ENCODE data around the gene MEGF10.

Gene MEGF10

DNA sequence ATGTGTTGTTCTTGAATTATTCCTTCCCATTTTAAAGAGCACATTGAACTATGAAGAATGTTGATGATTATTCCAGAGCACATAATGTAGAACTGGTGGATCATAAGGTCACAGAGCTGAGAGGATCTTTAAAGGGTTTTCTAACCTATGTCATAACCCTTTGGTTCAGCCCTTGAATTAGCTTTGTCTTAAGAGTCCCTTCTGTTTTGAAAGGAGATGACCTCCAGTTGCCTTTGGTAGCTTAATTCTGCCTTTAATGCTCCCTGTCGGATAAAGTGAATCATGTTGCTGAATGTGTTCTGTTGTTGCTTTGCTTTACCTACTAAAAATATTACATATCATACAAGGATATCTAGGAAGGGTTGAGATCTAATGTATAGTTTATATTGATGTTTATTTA lies 127.8 kb downstream of the MEGF10 start:
- no peak for DNase-seq

DNA sequence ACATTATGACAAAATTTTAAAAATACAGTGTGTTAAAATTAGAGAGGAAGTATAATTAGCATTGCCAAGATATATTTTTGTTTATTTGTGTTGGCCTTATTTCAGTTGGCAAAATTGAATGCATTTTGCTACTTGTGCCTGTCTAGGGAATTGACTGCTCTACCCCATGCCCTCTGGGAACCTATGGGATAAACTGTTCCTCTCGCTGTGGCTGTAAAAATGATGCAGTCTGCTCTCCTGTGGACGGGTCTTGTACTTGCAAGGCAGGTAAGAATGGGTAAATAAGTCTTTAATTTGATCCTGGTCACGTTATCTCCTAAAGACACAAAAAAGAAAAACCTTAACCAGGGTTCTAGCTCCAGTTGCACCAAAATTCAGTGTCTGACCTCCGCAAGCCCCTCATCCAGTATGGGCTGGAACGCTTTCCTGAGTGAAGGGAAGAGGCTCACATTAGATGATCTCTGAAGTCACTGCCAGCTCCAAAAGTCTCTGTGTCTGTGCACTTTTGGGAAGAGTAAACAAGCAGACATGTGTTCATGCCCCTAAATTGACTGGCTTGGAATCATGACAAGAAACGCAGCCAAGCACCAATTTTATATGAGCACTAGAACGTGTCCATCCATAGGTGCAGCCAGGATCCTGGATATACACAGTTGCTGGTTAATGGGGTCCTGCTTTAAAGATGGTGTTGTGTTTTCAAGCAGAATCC lies 128.5 kb downstream of the MEGF10 start:
- no peak for DNase-seq

GRCh38 chr5:127419683-127420257 lies 129.2 kb downstream of the MEGF10 start:
- no peak for DNase-seq

DNA sequence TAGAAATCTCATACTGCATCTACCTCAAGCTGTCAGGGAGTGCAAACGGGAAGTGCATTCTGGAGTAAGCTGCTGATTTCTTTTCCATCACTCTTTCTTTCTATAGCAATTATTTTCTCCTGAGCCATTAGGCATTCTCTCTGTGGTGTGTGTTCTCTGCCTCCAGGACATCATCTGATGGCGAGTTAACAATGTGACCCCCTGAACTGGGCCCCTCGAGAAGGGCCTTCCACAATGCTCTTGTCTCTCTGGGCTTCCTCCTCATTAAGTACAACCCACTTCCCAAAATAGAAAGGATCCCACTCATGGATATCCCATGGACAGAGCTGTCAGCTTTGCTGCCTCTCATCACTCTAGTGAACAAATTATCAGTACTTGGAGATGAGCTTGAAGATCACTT lies 130.2 kb downstream of the MEGF10 start:
- no peak for DNase-seq

DNA sequence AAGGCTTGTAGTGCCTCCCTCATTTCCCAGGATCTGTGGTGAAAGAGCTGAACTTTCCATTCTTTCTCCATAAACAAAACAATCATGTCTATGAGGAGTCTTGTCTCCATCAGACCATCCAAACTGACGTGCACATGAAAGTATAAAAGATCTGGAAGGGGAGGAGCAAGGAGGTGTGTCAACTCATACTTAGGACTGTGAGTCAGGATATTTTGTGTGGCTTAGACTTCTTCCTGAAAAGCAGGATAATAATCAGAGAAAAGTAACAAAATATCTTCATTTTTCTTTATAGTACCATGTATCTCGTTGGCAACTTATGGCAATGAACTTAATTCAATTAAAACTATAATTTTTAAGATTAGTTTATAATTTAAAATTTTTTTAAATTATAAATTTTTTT lies 130.9 kb downstream of the MEGF10 start:
- DNase-seq: no peak

DNA sequence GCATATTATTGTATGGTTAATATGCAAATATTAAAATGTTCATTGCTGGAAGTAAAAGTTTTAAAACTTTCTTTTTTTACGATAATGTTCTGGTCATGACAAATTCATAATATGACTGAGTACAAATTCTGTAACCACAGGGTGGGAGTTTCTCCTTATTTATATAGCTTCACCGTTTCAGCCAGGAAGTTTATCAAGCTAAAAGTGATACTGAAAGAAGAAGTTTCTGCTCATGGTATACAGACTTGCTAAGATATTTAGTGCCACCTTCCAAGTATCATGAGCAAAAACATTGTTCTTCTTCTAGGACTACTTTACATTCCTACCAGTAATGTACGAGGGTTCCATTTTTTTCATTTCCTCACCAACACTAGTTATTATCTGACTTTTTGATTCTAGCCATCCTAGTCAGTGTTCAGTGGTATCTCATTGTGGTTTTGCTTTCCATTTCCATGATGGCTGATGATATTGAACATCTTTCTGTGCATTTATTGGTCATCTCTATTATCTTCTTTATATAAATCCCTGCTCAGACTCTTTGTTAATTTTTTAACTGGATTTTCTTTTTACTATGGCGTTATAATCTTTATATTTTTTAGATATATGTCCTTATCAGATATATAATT lies 132.7 kb downstream of the MEGF10 start:
- DNase-seq: peak; percentile 6

GRCh38 chr5:127425037-127425436 lies 134.4 kb downstream of the MEGF10 start:
- no peak for DNase-seq

- no peak for DNase-seq
Observed at GRCh38 chr5:127425868-127426267, 135.3 kb downstream of the MEGF10 start.

- no peak for DNase-seq
Observed at GRCh38 chr5:127426661-127427060, 136.1 kb downstream of the MEGF10 start.

DNA sequence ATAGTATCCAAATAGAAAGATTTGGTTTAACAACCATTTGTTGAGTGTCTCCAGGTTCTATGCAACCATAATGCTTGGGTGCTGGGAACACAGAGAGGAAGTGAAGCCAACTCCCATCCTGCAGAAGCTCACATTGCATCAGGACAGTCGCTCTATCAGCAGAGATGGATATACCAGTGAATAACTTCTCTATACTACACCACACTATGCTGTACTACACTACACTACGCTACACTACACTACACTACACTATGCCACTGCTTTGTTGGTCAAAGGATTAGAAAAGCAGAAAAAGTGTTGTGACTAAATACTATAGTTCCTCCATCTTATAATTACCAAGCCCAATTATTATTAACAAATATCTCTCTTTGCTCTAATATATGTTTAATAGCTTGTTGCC lies 137.7 kb downstream of the MEGF10 start:
- DNase-seq: no peak

DNA sequence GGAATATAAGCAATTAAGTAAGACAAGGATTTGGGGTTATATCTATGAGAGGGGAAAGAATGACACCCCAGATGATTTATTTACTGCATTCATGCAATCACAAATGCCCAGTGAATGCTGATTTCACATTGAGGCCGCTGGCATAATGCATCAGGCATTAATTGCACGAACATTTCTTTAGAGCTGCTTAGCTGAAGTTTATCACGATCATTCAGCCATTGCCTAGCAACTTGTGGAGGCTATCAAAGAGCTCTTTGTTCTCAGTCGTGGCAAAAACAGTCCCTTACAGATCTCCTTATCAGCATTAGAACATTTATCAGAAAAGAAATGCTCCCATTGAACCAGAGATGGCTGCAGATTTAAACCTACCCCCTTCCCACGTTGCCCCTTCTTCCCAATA lies 138.2 kb downstream of the MEGF10 start:
- no peak for DNase-seq

DNA sequence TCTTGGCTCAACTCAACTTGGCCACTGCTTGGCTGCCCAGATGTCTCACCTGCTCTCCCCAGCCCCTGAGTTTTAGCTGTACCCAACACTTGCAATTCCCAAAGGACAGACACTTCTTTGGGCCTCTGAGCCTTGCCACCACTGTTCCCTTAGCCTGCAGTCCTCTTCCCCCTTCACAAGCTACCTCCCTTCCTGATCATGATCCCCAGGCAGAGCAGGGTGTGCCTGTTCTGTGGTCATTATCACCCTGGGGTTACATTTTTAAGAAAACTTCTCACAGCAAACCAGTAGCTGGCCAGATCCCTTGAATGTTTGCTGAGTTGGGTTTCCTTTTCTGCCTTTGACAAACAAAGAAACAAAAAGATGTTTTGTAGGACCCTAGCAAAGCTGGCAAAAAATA lies 139.3 kb downstream of the MEGF10 start:
- no peak for DNase-seq

DNA sequence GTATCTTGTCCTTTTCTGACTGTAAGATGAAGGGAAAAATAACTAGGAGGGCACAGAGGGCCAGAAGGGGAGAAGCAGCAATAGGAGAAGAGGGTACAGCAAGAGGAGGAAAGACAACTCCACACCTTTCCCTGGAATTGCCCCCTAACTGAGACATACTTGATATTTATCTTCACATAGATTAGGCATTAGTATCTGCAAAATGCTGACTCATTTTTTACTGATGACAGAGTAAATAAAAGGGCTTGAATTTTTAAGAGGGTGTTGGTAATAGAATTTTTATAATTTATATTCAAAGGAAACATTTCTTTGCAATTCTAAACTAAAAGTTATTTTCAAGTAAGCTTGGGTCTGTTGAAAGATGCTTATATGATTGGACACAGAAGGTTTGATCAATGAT lies 140.0 kb downstream of the MEGF10 start:
- DNase-seq: no peak

DNA sequence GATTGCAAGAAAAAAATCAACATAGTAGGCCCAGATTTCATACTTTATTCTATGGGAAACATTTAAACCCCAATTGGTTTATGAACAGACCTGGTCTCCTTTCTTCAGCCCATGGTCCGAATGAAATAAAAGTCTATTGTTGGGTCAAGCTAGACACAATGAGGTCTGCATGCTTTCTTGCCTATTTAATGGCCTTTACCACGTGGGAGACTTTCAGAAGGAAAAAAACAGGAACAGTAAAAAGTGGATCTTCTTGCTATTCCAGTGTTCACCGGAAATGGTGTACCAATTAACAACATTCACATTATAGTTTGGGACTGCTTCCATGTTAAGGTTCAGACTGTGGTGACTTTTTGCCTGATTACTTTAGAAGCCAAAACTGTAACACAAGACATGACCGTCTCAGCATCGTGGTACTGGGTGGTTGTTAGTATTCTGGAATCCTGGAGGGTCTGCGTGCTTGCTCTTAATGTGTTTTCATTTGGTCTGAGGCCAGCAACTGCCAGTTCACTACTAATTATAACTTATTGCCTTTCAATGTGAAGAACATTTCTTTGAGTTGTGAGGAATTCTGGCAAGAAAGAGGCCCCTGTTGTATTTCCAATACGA lies 141.5 kb downstream of the MEGF10 start:
- no peak for DNase-seq

GRCh38 chr5:127433526-127433925 lies 142.9 kb downstream of the MEGF10 start:
- no peak for DNase-seq

GRCh38 chr5:127434588-127434987 lies 144.0 kb downstream of the MEGF10 start:
- no peak for DNase-seq

GRCh38 chr5:127435821-127436220 lies 145.2 kb downstream of the MEGF10 start:
- DNase-seq: no peak

GRCh38 chr5:127439644-127440043 lies 149.0 kb downstream of the MEGF10 start:
- DNase-seq: no peak

- DNase-seq: no peak
Observed at GRCh38 chr5:127440831-127441230, 150.2 kb downstream of the MEGF10 start.

DNA sequence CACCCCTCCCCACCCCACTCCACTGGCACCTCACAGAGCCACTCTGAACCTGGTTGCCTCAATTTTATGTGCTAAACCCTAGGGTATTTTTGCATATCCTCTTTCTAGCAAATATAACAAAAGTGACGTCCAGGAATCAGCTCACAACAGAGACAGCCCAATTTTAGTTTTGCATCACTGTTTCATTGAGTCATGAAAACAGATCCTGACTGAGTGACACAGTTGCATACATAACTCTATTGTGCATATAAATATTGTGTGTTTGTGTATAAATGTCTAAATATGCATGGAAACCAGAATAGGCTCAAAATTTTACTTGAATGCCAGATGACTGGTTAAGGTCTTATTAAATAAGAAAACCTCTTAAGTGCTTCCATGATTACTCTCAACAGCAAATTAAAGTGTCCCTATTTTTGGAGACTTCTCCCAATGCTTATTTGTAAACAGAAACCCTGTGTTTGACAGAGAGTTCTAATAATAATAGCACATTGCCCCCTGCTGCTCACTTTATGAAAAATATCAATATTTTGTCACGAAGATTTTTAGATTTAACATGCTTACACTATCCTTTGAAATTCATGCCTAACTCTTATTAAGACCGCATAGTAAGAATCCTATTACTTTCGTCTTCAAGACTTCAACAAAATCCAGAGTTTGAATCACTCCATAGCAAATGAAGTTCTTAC lies 151.3 kb downstream of the MEGF10 start:
- no peak for DNase-seq

- no peak for DNase-seq
Observed at GRCh38 chr5:127444171-127444570, 153.6 kb downstream of the MEGF10 start.

GRCh38 chr5:127445328-127445727 lies 154.7 kb downstream of the MEGF10 start:
- no peak for DNase-seq

DNA sequence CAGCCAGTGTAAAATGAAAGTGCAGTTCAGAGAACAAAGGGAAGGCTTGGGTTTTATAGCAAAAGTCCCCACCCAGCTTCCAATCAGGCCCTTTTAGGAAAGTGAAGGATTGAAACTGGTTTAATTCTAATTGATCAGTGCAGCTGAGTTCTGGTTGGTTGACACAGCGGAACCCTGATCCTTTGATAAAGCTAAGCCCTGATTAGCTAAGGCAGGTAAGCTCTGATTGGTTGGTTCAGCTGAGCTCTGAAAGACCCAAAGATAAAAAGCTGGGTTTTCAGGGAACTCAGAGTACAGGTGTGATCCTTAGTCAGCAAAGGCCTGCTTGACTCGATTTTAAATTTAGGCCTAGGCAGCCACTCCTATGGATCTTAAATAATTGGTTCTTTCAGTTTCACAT lies 156.0 kb downstream of the MEGF10 start:
- DNase-seq: no peak

DNA sequence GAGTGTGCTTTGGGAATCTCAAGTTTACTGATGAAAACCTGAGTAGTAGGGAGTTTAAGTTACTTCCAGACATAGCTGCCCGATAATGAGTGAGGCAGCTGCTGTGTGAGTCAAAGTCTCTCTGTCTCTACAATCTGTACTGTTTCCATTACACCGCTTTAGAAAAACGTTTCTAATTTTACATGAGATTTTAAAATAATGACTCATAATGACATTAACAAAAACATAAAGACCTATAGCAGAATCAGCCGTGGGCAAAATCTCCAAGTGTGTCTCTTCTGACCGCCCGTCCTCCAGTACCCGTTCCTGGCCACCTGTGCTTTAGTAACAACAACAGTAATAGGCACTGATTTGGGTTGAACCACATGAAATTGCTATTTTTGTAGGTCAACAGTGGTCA lies 157.2 kb downstream of the MEGF10 start:
- DNase-seq: no peak

All from activated CD4-positive, alpha-beta T cell treated with anti-CD3 and anti-CD28 coated beads, Interleukin-10, Interleukin-2, amounts not matched to agents 100 ng/mL and 50 ng/mL, durations not matched to agents 16 hours and 8 hours (primary cell).